ENCODE results near the gene ZNF333.
"Not testable (repeated sequence)": the region's sequence is repeated elsewhere in the genome, so short reads cannot be mapped to it uniquely, and the experiment has no call there.

Gene ZNF333

GRCh38 chr19:14699641-14700040, 9.8 kb downstream of the ZNF333 start:
- no peak for DNase-seq (ENCODE audit: low read depth)

GRCh38 chr19:14700711-14701375, 11.0 kb downstream of the ZNF333 start:
- DNase-seq (ENCODE audit: low read depth): no peak

- no peak for DNase-seq (ENCODE audit: low read depth)
Measured at GRCh38 chr19:14703833-14704232, 14.0 kb downstream of the ZNF333 start.

- no peak for DNase-seq (ENCODE audit: low read depth)
Measured at GRCh38 chr19:14704450-14704849, 14.6 kb downstream of the ZNF333 start.

GRCh38 chr19:14715841-14716240, 26.0 kb downstream of the ZNF333 start:
- no peak for DNase-seq (ENCODE audit: low read depth)

- DNase-seq (ENCODE audit: low read depth): peak; percentile 16
Measured at GRCh38 chr19:14718522-14719116, 28.8 kb downstream of the ZNF333 start.

GRCh38 chr19:14719162-14719561, 29.3 kb downstream of the ZNF333 start:
- no peak for DNase-seq (ENCODE audit: low read depth)

- DNase-seq (ENCODE audit: low read depth): no peak
Measured at GRCh38 chr19:14722127-14722526, 32.3 kb downstream of the ZNF333 start.

- DNase-seq (ENCODE audit: low read depth): no peak
Measured at GRCh38 chr19:14728595-14728994, 38.7 kb downstream of the ZNF333 start.

GRCh38 chr19:14731200-14731599, 41.4 kb downstream of the ZNF333 start:
- DNase-seq (ENCODE audit: low read depth): no peak

- no peak for DNase-seq (ENCODE audit: low read depth)
Measured at GRCh38 chr19:14732510-14732909, 42.7 kb downstream of the ZNF333 start.

- DNase-seq (ENCODE audit: low read depth): no peak
Measured at GRCh38 chr19:14733574-14733973, 43.7 kb downstream of the ZNF333 start.

GRCh38 chr19:14735915-14736314, 46.1 kb downstream of the ZNF333 start:
- DNase-seq (ENCODE audit: low read depth): no peak

GRCh38 chr19:14746886-14747285, 57.0 kb downstream of the ZNF333 start:
- no peak for DNase-seq (ENCODE audit: low read depth)

GRCh38 chr19:14748601-14749000, 58.8 kb downstream of the ZNF333 start:
- DNase-seq (ENCODE audit: low read depth): no peak

GRCh38 chr19:14758816-14759215, 69.0 kb downstream of the ZNF333 start:
- no peak for DNase-seq (ENCODE audit: low read depth)

- DNase-seq (ENCODE audit: low read depth): no peak
Measured at GRCh38 chr19:14761607-14762006, 71.8 kb downstream of the ZNF333 start.

GRCh38 chr19:14762111-14762510, 72.3 kb downstream of the ZNF333 start:
- no peak for DNase-seq (ENCODE audit: low read depth)

GRCh38 chr19:14763497-14764145, 73.8 kb downstream of the ZNF333 start:
- DNase-seq (ENCODE audit: low read depth): no peak

GRCh38 chr19:14764401-14764800, 74.6 kb downstream of the ZNF333 start:
- DNase-seq (ENCODE audit: low read depth): no peak

GRCh38 chr19:14765403-14765802, 75.6 kb downstream of the ZNF333 start:
- not testable (repeated sequence) for DNase-seq (ENCODE audit: low read depth)

- not testable (repeated sequence) for DNase-seq (ENCODE audit: low read depth)
Measured at GRCh38 chr19:14765841-14766240, 76.0 kb downstream of the ZNF333 start.

GRCh38 chr19:14767466-14767971, 77.7 kb downstream of the ZNF333 start:
- DNase-seq (ENCODE audit: low read depth): no peak

Data from amniotic epithelial cell (primary cell).